Gastroesophageal sphincter (tissue), 4 donors: ENCODE data around the gene KCTD8. TPM values are rescaled to one million over a fixed set of nuclear protein-coding genes. Genes with fewer than 3 reads are reported as not detected.

Experiments
- ATAC-seq: fragments of 150-250 bp; one replicate; pipeline ENCODE4 v1.9.1; 2016; ENCODE audit warnings: mild to moderate bottlenecking, moderate library complexity
- H3K27ac ChIP-seq, 4 donors: fragments of 200-600 bp; sonication (generic) in 3 of 4; 1 replicate in 3 of 4; 2 replicates in 1 of 4; pipeline ENCODE4 v1.5.1; 2016 to 2019
- H3K27me3 ChIP-seq: fragments of 200-600 bp; sonication (generic); one replicate; pipeline ENCODE4 v1.5.1; 2019
- H3K36me3 ChIP-seq, 2 donors: fragments of 200-600 bp; sonication (generic); one replicate each; pipeline ENCODE4 v1.5.1; 2019; ENCODE audit warnings: control low read depth in 1 of 2
- H3K4me1 ChIP-seq, 3 donors: fragments of 200-600 bp; sonication (generic); 1 replicate in 2 of 3; 2 replicates in 1 of 3; pipeline ENCODE4 v1.5.1; 2016 to 2019; ENCODE audit warnings: control low read depth in 2 of 3
- H3K4me3 ChIP-seq, 2 donors: fragments of 200-600 bp; sonication (generic); one replicate each; pipeline ENCODE4 v1.5.1; 2019; ENCODE audit warnings: mild to moderate bottlenecking in 1 of 2, moderate library complexity in 1 of 2
- H3K9me3 ChIP-seq, 3 donors: fragments of 200-600 bp; sonication (generic); one replicate each; pipeline ENCODE4 v1.5.1; 2017 to 2019; ENCODE audit warnings: control low read depth in 2 of 3
- EP300 ChIP-seq: sonication (generic); formaldehyde crosslinking; IDR thresholded peaks from one replicate; pipeline ENCODE4 v1.6.1; 2017; ENCODE audit warnings: antibody characterized with exemption, mild to moderate bottlenecking
- POLR2A ChIP-seq, 2 donors: fragments of 450-650 bp; IDR thresholded peaks; one replicate each; pipeline ENCODE4 v1.6.1; 2017; ENCODE audit warnings: antibody characterized with exemption in 2 of 2, mild to moderate bottlenecking in 2 of 2, moderate library complexity in 1 of 2
- POLR2AphosphoS5 ChIP-seq: sonication (generic); formaldehyde crosslinking; IDR thresholded peaks from one replicate; pipeline ENCODE4 v1.6.1; 2017; ENCODE audit warnings: antibody characterized with exemption
- WGBS, 2 donors: methylation state at CpG; one replicate each; pipeline ENCODE4 v1.1.5; 2018; ENCODE audit warnings: low coverage in 1 of 2; 5-methylcytosine and 5-hydroxymethylcytosine counted together
- total RNA-seq, 4 donors: library from RNA; depleted of rRNA; stranded (reverse); fragments of >200 nt; gene quantifications; one replicate each; pipeline ENCODE4 v1.1.0, GENCODE V29; 2016
- TF ChIP-seq, protein P1 (sequence below), 4 experiments: fragments of 200-600 bp in 2 of 4; fragments of 450-650 bp in 2 of 4; sonication (generic) in 1 of 4; IDR thresholded peaks; one replicate each; pipeline ENCODE4 v1.5.1; 2017 to 2019; ENCODE audit warnings: antibody characterized with exemption in 4 of 4, mild to moderate bottlenecking in 2 of 4, moderate library complexity in 2 of 4

KCTD8 gene
- total RNA-seq, 4 donors from 2014 or later = 0.89 to 4.4 (median 2.4) TPM

DNA sequence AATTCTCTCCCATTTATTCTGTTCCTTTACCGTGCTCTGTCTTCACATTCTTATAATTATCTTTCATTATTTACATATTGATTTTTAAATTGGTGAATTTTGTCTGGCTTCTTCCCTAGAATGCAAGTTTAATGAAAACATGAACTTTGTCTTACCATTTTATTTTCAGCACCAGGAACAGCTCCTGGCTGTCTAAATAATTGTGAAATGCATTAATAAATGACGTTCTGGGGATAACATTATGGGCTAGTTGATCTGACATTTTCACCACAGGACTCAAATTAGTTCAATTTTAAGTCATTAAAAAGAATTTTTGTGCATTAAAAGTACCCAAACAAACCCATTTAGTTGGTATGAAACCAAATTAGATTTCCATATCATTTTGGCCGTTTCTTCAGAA lies 97.5 kb downstream of the KCTD8 start:
- TF ChIP-seq EP300 = no peak
- no peak for TF ChIP-seq POLR2AphosphoS5
- TF ChIP-seq POLR2A (IDR thresholded peaks at IDR 0.05) = no peak
- TF ChIP-seq, protein P1, sequence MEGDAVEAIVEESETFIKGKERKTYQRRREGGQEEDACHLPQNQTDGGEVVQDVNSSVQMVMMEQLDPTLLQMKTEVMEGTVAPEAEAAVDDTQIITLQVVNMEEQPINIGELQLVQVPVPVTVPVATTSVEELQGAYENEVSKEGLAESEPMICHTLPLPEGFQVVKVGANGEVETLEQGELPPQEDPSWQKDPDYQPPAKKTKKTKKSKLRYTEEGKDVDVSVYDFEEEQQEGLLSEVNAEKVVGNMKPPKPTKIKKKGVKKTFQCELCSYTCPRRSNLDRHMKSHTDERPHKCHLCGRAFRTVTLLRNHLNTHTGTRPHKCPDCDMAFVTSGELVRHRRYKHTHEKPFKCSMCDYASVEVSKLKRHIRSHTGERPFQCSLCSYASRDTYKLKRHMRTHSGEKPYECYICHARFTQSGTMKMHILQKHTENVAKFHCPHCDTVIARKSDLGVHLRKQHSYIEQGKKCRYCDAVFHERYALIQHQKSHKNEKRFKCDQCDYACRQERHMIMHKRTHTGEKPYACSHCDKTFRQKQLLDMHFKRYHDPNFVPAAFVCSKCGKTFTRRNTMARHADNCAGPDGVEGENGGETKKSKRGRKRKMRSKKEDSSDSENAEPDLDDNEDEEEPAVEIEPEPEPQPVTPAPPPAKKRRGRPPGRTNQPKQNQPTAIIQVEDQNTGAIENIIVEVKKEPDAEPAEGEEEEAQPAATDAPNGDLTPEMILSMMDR (IDR thresholded peaks at IDR 0.05) = no peak
- WGBS, 2 donors = 59% methylated on average over 3 of the region's 3 CpGs
- Histone ChIP-seq H3K4me1 (no peaks in the 10 kb centered on the region), H3K4me3 (no peak overlapping the region), H3K36me3 (no peaks in the 10 kb centered on the region), H3K9me3 (no peaks in the 10 kb centered on the region), H3K27me3 (no peaks in the 10 kb centered on the region), H3K27ac (no peak overlapping the region)
- ATAC-seq = no peak

DNA sequence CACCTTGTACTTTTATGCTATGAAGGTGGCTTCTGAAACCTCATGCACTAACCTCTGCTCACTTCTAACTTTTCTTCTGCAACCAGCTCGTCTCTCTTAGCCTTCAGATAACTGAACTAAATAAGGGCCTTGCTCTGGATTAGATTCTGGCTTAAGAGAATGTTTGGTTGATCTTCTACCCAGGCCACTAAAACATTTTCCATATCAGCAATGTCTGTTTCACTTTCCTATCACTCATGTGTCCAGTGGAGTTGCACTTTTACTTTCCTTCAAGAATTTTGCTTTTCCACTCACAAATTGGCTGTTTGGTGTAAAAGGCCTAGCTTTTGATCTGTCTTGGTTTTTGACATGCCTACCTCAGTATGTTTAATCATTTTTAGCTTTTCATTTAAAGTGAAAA lies 105.8 kb downstream of the KCTD8 start:
- Histone ChIP-seq H3K4me1 (no peaks in the 10 kb centered on the region), H3K36me3 (no peaks in the 10 kb centered on the region), H3K27ac (no peak overlapping the region), H3K27me3 (no peaks in the 10 kb centered on the region), H3K9me3 (no peaks in the 10 kb centered on the region), H3K4me3 (no peak overlapping the region)
- ATAC-seq = no peak
- TF ChIP-seq POLR2A (IDR thresholded peaks at IDR 0.05) (no peak), EP300 (no peak), POLR2AphosphoS5 (no peak)
- TF ChIP-seq, protein P1 (IDR thresholded peaks at IDR 0.05) = no peak
- 21 to 67% methylated on average over 1 of the region's 1 CpG for WGBS, 2 donors

DNA sequence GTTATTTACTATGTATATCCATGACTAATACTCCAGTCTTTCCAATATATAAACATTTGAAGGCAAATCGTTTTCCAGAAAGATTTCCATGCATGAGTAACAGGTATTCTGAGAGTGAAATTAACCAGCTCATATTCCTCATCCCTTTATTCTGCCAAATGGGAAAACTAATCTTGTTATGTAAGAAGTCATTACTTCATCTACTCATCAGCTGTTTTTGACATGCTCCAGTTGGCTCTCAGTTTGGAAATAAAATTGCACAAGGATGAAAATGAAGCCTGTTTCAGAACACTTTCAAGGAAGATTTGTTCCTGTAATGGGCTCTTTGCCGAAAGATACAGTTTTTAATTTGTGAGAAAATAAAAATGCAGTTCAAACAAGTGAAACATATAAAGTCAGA lies 121.9 kb downstream of the KCTD8 start:
- no peak for ATAC-seq
- H3K36me3 ChIP-seq = no peaks in the 10 kb centered on the region
- H3K27me3 ChIP-seq = no peaks in the 10 kb centered on the region
- no peaks in the 10 kb centered on the region for H3K9me3 ChIP-seq
- no peak overlapping the region for H3K27ac ChIP-seq
- 16 to 25% methylated on average over 2 of the region's 2 CpGs for WGBS, 2 donors
- no peaks in the 10 kb centered on the region for H3K4me1 ChIP-seq
- no peak overlapping the region for H3K4me3 ChIP-seq
- TF ChIP-seq POLR2A (IDR thresholded peaks at IDR 0.05) (no peak), POLR2AphosphoS5 (peak; percentile 47)

DNA sequence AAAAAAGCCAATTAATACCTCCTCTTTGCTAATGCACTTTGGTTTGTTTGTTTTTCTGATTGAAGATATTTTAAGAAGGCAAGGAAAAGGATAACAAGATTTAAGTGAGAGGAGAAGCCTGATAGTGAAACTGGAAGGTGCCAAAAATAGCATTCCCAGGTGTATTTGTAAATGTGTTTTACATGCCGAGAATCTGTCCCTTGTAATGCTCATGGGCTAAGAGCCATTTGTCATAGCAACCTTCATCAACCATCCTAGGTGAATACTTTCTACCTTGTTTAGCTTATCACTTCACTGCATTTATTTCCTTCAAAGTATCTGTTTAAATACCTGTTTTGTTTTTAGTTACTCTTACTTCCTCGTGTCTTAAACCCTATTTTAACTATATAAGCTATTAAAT lies 127.8 kb downstream of the KCTD8 start:
- H3K4me3 ChIP-seq = no peak overlapping the region
- no peaks in the 10 kb centered on the region for H3K4me1 ChIP-seq
- no peaks in the 10 kb centered on the region for H3K36me3 ChIP-seq
- no peak overlapping the region for H3K27ac ChIP-seq
- no peak for ATAC-seq
- no peaks in the 10 kb centered on the region for H3K9me3 ChIP-seq
- H3K27me3 ChIP-seq = no peaks in the 10 kb centered on the region
- TF ChIP-seq EP300 = no peak
- TF ChIP-seq POLR2A (IDR thresholded peaks at IDR 0.05) = no peak
- TF ChIP-seq POLR2AphosphoS5 = no peak
- TF ChIP-seq, protein P1 (IDR thresholded peaks at IDR 0.05) = no peak
- WGBS, 2 donors = 44 to 50% methylated on average over 2 of the region's 2 CpGs

DNA sequence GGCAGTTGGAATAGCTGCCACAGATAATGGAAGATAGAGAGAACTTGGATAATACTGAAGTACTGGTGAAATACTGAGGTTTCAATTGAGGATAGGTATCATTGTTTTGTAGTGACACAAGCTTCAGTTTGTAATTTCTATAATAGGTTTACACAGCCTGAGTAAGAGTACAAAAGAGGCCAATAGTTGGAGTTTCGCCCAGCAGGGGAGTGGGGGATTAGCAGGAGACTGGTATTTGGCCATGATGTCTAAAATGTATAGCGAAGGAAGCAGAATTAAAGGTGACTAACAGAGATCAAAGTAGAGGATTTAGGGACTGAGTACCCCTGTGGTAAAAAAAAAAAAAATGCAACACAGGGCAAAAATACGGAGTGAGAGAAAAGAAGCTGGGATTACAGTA lies 129.5 kb downstream of the KCTD8 start:
- TF ChIP-seq EP300 = no peak
- TF ChIP-seq POLR2AphosphoS5 = no peak
- no peak for TF ChIP-seq POLR2A (IDR thresholded peaks at IDR 0.05)
- TF ChIP-seq, protein P1 (IDR thresholded peaks at IDR 0.05) = no peak
- no peaks in the 10 kb centered on the region for H3K27me3 ChIP-seq
- no peaks in the 10 kb centered on the region for H3K9me3 ChIP-seq
- no peak for ATAC-seq
- no peak overlapping the region for H3K27ac ChIP-seq
- H3K4me1 ChIP-seq = no peaks in the 10 kb centered on the region
- WGBS, 2 donors = 69 to 82% methylated on average over 2 to 3 of the region's 3 CpGs
- H3K4me3 ChIP-seq = no peak overlapping the region
- no peaks in the 10 kb centered on the region for H3K36me3 ChIP-seq
